ENCODE results near the gene DNAH8. TPM values are rescaled to one million over a fixed set of nuclear protein-coding genes. Genes with fewer than 3 reads are reported as not detected.

The DNAH8 gene
- total RNA-seq, 1 donor from 2014 or later = not detected

- H3K79me2 ChIP-seq (ENCODE audit: insufficient read depth, low read length) = no peaks in the 10 kb centered on the region
- H3K27me3 Mint-ChIP-seq (ENCODE audit: low read depth, unreplicated experiment) = no peaks in the 10 kb centered on the region
- TF ChIP-seq EZH2 (IDR thresholded peaks at IDR 0.05; ENCODE audit: insufficient read depth, low read length) (no peak), CTCF (IDR thresholded peaks at IDR 0.05; ENCODE audit: insufficient read depth, low read depth, low read length) (no peak)
These were observed 242.3 kb downstream of the DNAH8 start for GRCh38 chr6:38957426-38957825.

GRCh38 chr6:38959138-38959537 is 244.0 kb downstream of the DNAH8 start:
- H3K27ac Mint-ChIP-seq (ENCODE audit: unreplicated experiment) = no peak overlapping the region
- no peaks in the 10 kb centered on the region for H4K20me1 ChIP-seq (ENCODE audit: insufficient read depth, low read length)
- H3K9ac ChIP-seq (ENCODE audit: low read length) = no peak overlapping the region
- H3K4me1 Mint-ChIP-seq (ENCODE audit: low read depth, unreplicated experiment) = no peaks in the 10 kb centered on the region
- H3K36me3 ChIP-seq (ENCODE audit: insufficient read depth, low read length) = no peaks in the 10 kb centered on the region
- no peak for DNase-seq (ENCODE audit: low read depth)
- FAIRE-seq = no peak
- H3K4me2 ChIP-seq (ENCODE audit: low read length) = no peak overlapping the region
- TF ChIP-seq EZH2 (IDR thresholded peaks at IDR 0.05; ENCODE audit: insufficient read depth, low read length) (no peak), CTCF (IDR thresholded peaks at IDR 0.05; ENCODE audit: insufficient read depth, low read depth, low read length) (no peak)
- H3K36me3 Mint-ChIP-seq (ENCODE audit: low read depth, unreplicated experiment) = no peaks in the 10 kb centered on the region
- no peaks in the 10 kb centered on the region for H3K4me1 ChIP-seq (ENCODE audit: insufficient read depth, low read length)
- no peaks in the 10 kb centered on the region for H3K27me3 ChIP-seq (ENCODE audit: insufficient read depth, low read length)
- no peak overlapping the region for H3K27ac ChIP-seq (ENCODE audit: low read depth, low read length)
- no peaks in the 10 kb centered on the region for H3K9me3 ChIP-seq (ENCODE audit: insufficient read depth, low read depth, low read length)
- H2AFZ ChIP-seq (ENCODE audit: low read depth, low read length) = no peak overlapping the region
- no peaks in the 10 kb centered on the region for H3K79me2 ChIP-seq (ENCODE audit: insufficient read depth, low read length)
- no peaks in the 10 kb centered on the region for H3K9me3 Mint-ChIP-seq (ENCODE audit: unreplicated experiment)
- no peak overlapping the region for H3K4me3 Mint-ChIP-seq (ENCODE audit: unreplicated experiment)
- H3K4me3 ChIP-seq (ENCODE audit: insufficient read depth, low read depth, low read length) = no peak overlapping the region
- H3K27me3 Mint-ChIP-seq (ENCODE audit: low read depth, unreplicated experiment) = no peaks in the 10 kb centered on the region

More at GRCh38 chr6:38957426-38957825, 242.3 kb downstream of the DNAH8 start:
- H3K4me3 Mint-ChIP-seq (ENCODE audit: unreplicated experiment) = no peak overlapping the region
- DNase-seq (ENCODE audit: low read depth) (no peak), FAIRE-seq (no peak)
- no peak overlapping the region for H3K27ac Mint-ChIP-seq (ENCODE audit: unreplicated experiment)
- H3K36me3 Mint-ChIP-seq (ENCODE audit: low read depth, unreplicated experiment) = no peaks in the 10 kb centered on the region
- Histone ChIP-seq H3K9me3 (ENCODE audit: insufficient read depth, low read depth, low read length) (no peaks in the 10 kb centered on the region), H3K4me2 (ENCODE audit: low read length) (no peak overlapping the region), H2AFZ (ENCODE audit: low read depth, low read length) (no peak overlapping the region), H3K27ac (ENCODE audit: low read depth, low read length) (no peak overlapping the region), H3K4me1 (ENCODE audit: insufficient read depth, low read length) (no peaks in the 10 kb centered on the region), H3K4me3 (ENCODE audit: insufficient read depth, low read depth, low read length) (no peak overlapping the region), H3K27me3 (ENCODE audit: insufficient read depth, low read length) (no peaks in the 10 kb centered on the region), H3K36me3 (ENCODE audit: insufficient read depth, low read length) (no peaks in the 10 kb centered on the region), H4K20me1 (ENCODE audit: insufficient read depth, low read length) (no peaks in the 10 kb centered on the region), H3K9ac (ENCODE audit: low read length) (no peak overlapping the region)
- H3K4me1 Mint-ChIP-seq (ENCODE audit: low read depth, unreplicated experiment) = no peaks in the 10 kb centered on the region
- no peaks in the 10 kb centered on the region for H3K9me3 Mint-ChIP-seq (ENCODE audit: unreplicated experiment)

- H3K4me3 Mint-ChIP-seq (ENCODE audit: unreplicated experiment) = no peak overlapping the region
- no peaks in the 10 kb centered on the region for H3K4me1 Mint-ChIP-seq (ENCODE audit: low read depth, unreplicated experiment)
- no peak for TF ChIP-seq EZH2 (IDR thresholded peaks at IDR 0.05; ENCODE audit: insufficient read depth, low read length)
- no peak for TF ChIP-seq CTCF (IDR thresholded peaks at IDR 0.05; ENCODE audit: insufficient read depth, low read depth, low read length)
- H3K9me3 Mint-ChIP-seq (ENCODE audit: unreplicated experiment) = no peaks in the 10 kb centered on the region
- H3K4me3 ChIP-seq (ENCODE audit: insufficient read depth, low read depth, low read length) = no peak overlapping the region
- FAIRE-seq (no peak), DNase-seq (ENCODE audit: low read depth) (no peak)
- no peaks in the 10 kb centered on the region for H3K36me3 ChIP-seq (ENCODE audit: insufficient read depth, low read length)
- H3K27ac Mint-ChIP-seq (ENCODE audit: unreplicated experiment) = no peak overlapping the region
- no peaks in the 10 kb centered on the region for H3K9me3 ChIP-seq (ENCODE audit: insufficient read depth, low read depth, low read length)
- H3K27ac ChIP-seq (ENCODE audit: low read depth, low read length) = no peak overlapping the region
- no peaks in the 10 kb centered on the region for H3K36me3 Mint-ChIP-seq (ENCODE audit: low read depth, unreplicated experiment)
- H3K27me3 ChIP-seq (ENCODE audit: insufficient read depth, low read length) = no peaks in the 10 kb centered on the region
- H3K79me2 ChIP-seq (ENCODE audit: insufficient read depth, low read length) = no peaks in the 10 kb centered on the region
- no peak overlapping the region for H2AFZ ChIP-seq (ENCODE audit: low read depth, low read length)
- H3K4me2 ChIP-seq (ENCODE audit: low read length) = no peak overlapping the region
- no peaks in the 10 kb centered on the region for H3K4me1 ChIP-seq (ENCODE audit: insufficient read depth, low read length)
- no peak overlapping the region for H3K9ac ChIP-seq (ENCODE audit: low read length)
- H4K20me1 ChIP-seq (ENCODE audit: insufficient read depth, low read length) = no peaks in the 10 kb centered on the region
- H3K27me3 Mint-ChIP-seq (ENCODE audit: low read depth, unreplicated experiment) = peaks cover 10% of the 10 kb centered on the region
These were observed 253.6 kb downstream of the DNAH8 start for GRCh38 chr6:38968702-38969149.
